Activated naive CD4-positive, alpha-beta T cell treated with anti-CD3 and anti-CD28 coated beads for 36 hours (primary cell): ENCODE results near the gene ALKBH8. TPM values are rescaled to one million over a fixed set of nuclear protein-coding genes. Genes with fewer than 3 reads are reported as not detected.
A peak's percentile ranks its signal among the peaks of the same experiment; 100 is the strongest.

Experiments used
- CTCF ChIA-PET: fragments of 350-600 bp; sonication (Branson Sonifier 250); formaldehyde crosslinking; loops from one replicate; lab custom pipeline; 2021; ENCODE audit warnings: antibody characterized with exemption; lab: Charles Lee
- DNase-seq: peaks from one replicate; pipeline ENCODE4 v3.0.0-alpha.2; 2020
- H3K27ac Mint-ChIP-seq: one replicate; pipeline ENCODE4 v1.8.0; 2021; ENCODE audit warnings: mild to moderate bottlenecking, mixed read lengths
- H3K27me3 Mint-ChIP-seq: one replicate; pipeline ENCODE4 v1.8.0; 2021; ENCODE audit warnings: low read depth, mixed read lengths
- H3K36me3 Mint-ChIP-seq: one replicate; pipeline ENCODE4 v1.8.0; 2021; ENCODE audit warnings: low read depth, mixed read lengths
- H3K4me1 Mint-ChIP-seq: one replicate; pipeline ENCODE4 v1.8.0; 2021; ENCODE audit warnings: low read depth, mixed read lengths
- H3K4me3 Mint-ChIP-seq: one replicate; pipeline ENCODE4 v1.8.0; 2021; ENCODE audit warnings: mild to moderate bottlenecking, moderate library complexity, mixed read lengths
- H3K9me3 Mint-ChIP-seq: one replicate; pipeline ENCODE4 v1.8.0; 2021; ENCODE audit warnings: mixed read lengths
- intact Hi-C: fragments of 100-400 bp; cut with micrococcal nuclease; formaldehyde crosslinking; loops from one replicate; pipeline ENCODE4 v1.15.1; 2023
- total RNA-seq, 2 experiments: library from RNA; stranded (reverse); gene quantifications; one replicate each; pipeline ENCODE4 v1.2.3, GENCODE V29; 2021

Gene ALKBH8, protein sequence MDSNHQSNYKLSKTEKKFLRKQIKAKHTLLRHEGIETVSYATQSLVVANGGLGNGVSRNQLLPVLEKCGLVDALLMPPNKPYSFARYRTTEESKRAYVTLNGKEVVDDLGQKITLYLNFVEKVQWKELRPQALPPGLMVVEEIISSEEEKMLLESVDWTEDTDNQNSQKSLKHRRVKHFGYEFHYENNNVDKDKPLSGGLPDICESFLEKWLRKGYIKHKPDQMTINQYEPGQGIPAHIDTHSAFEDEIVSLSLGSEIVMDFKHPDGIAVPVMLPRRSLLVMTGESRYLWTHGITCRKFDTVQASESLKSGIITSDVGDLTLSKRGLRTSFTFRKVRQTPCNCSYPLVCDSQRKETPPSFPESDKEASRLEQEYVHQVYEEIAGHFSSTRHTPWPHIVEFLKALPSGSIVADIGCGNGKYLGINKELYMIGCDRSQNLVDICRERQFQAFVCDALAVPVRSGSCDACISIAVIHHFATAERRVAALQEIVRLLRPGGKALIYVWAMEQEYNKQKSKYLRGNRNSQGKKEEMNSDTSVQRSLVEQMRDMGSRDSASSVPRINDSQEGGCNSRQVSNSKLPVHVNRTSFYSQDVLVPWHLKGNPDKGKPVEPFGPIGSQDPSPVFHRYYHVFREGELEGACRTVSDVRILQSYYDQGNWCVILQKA
- total RNA-seq, result 10 to 100 TPM; 10.1 to 12.2 TPM

DNA sequence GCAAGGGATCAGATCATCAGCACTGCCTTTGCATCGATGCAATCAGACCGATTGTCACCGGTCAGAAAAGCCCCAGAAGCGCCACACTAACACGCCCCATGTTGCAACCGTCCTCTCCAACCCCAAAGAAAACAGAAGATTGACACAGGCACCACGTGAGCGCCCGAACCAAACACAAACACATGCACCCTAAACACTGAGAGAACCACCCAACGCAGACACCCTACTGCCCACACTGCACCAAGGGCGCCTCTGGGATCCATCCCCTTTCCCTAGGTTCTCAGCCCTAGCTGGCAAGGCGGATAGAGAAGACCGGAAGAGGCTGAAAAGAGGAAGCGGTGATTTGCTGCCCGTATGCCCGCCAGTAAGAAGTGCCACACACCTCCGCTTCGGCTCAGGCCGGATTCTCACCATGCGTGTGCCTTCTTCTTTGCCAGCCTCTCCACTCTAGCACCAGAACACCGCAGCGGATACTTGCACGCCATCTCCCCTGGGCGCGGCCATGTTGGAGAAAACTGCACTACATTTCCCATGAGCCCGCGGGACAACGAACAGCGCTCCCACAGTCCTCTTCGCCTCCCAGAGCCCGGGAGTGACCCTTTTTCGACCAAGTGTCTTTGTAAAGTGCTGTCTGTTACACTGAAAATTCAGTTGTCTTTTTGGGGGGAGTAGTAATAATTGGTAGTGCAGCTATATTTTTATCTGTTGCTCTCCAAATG lies at the start of gene ALKBH8:
Gene ALKBH8, minus strand, starts transcription at position 517 of the 719 bp plus-strand sequence. CDS start 4,842 bp downstream, outside the sequence.
- peaks cover 48% of the 10 kb centered on the region for H3K4me1 Mint-ChIP-seq

DNA sequence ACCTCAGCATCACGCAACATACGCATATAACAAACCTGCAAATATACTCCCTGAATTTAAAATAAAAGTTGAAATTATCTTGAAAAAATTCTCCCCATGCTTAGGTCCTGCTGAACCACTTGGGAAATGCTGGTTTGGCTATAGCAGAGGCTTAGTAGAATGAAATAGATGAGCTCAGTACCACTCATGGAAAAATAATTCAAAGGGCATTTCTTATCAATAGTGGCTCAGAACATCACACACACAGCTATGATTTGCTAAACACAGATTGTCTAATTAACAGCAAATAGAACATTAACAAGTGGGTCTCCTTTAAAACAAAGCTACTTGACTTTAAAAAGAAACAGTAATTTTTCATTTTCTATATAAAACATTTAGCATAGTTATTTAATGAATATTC lies 46.9 kb upstream of the ALKBH8 start:
- CTCF ChIA-PET, result interaction anchor here (0.7 to 1.2 kb wide), 2 partner anchors 49 to 77 kb away, joined by 3 to 4 read pairs; no protein-coding TSS in a partner anchor
- H3K27ac Mint-ChIP-seq, result no peak overlapping the region
- DNase-seq, result no peak
- intact Hi-C loops, result no loop called here
- H3K4me1 Mint-ChIP-seq, result no peaks in the 10 kb centered on the region
- H3K4me3 Mint-ChIP-seq, result no peak overlapping the region
- H3K27me3 Mint-ChIP-seq, result peaks cover 21% of the 10 kb centered on the region
- H3K9me3 Mint-ChIP-seq, result no peaks in the 10 kb centered on the region
- H3K36me3 Mint-ChIP-seq, result no peaks in the 10 kb centered on the region

More for the DNA sequence above, at the start of gene ALKBH8:
- peak within 1 kb of the TSS; percentile 92 for H3K27ac Mint-ChIP-seq
- intact Hi-C loops, result loop anchor here (1.0 to 10.0 kb wide), 13 partner anchors 11 to 1488 kb away; partner anchors contain the start of genes AASDHPPT, ATM, C11orf65 and CUL5
- peak; percentile 89 for DNase-seq
- peaks cover 2% of the 10 kb centered on the region for H3K36me3 Mint-ChIP-seq
- CTCF ChIA-PET, result interaction anchor here (0.8 to 3.9 kb wide), 4 partner anchors 9 to 124 kb away, joined by 3 to 25 read pairs (median 4); no protein-coding TSS in a partner anchor
- H3K4me3 Mint-ChIP-seq, result peak within 1 kb of the TSS; percentile 85
- H3K9me3 Mint-ChIP-seq, result no peaks in the 10 kb centered on the region
- H3K27me3 Mint-ChIP-seq, result no peaks in the 10 kb centered on the region

DNA sequence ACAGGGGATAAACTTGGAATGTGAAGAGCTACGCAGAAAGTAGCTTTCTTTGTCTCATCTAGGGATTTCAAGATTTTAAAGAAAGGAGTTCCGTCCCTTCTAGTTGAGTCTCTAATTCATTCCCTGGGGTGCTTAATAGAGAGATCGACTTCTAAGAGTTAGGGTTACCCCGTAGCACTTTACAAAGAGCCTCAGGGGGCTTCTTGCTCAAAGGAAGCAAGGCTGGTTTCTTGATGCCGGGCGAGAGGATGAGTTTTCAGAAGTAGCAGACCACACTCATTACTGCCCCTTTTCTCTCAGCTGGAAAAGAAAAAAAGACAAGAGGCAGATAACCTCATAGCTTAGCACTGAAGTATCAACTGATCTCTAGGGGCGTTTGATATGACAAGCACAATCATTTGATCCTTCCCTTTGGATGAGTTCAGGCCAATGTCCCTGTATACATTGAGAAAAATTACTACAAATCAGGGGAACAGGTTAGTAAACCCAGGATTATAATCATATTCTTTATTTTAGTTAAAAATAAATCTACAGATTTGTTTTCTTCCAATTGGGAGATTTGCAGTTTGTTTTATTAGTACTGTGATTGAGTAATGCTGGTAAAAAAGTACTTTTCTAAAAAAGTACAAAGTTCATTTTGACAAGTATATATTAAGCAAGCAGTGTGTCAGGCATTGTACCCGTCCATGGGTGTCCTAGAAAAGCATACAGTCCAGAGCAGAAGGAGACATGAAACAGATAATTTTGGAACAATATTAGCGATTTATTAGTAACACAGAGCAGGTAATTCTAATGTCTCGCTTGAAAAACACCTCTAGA lies 44.1 kb upstream of the ALKBH8 start:
- DNase-seq, result no peak
- CTCF ChIA-PET, result interaction anchor here (1.3 kb wide), 1 partner anchor 18 kb away, joined by 3 read pairs; no protein-coding TSS in a partner anchor
- H3K9me3 Mint-ChIP-seq, result no peaks in the 10 kb centered on the region
- H3K27me3 Mint-ChIP-seq, result peaks cover 31% of the 10 kb centered on the region
- H3K4me3 Mint-ChIP-seq, result no peak overlapping the region
- H3K36me3 Mint-ChIP-seq, result no peaks in the 10 kb centered on the region
- no peak overlapping the region for H3K27ac Mint-ChIP-seq
- H3K4me1 Mint-ChIP-seq, result no peaks in the 10 kb centered on the region
- intact Hi-C loops, result loop anchor here (5.0 kb wide), 1 partner anchor 42 kb away; the partner anchor contains the start of gene ALKBH8

DNA sequence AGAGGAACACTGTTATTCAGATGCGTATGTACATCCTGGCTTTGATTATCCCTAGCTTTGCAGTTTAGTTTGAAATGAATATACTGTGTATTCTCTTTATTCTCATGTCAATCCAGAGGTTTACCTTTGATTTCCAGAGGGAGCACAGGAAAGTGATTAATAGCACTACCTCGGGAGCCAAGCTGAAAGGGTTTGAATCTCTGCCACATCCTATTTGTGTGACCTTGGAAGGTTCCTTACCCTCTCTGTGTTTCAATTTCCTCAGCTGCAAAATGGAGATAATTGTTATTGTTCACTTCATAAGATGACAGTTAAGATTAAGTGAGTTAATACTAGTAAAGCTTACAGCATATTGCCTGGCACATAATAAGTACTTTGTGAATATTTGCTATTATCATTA lies 43.3 kb upstream of the ALKBH8 start:
- intact Hi-C loops, result loop anchor here (5.0 kb wide), 1 partner anchor 42 kb away; the partner anchor contains the start of gene ALKBH8
- CTCF ChIA-PET, result interaction anchor here (0.6 to 1.3 kb wide), 2 partner anchors 17 to 306 kb away, joined by 3 read pairs; no protein-coding TSS in a partner anchor

DNA sequence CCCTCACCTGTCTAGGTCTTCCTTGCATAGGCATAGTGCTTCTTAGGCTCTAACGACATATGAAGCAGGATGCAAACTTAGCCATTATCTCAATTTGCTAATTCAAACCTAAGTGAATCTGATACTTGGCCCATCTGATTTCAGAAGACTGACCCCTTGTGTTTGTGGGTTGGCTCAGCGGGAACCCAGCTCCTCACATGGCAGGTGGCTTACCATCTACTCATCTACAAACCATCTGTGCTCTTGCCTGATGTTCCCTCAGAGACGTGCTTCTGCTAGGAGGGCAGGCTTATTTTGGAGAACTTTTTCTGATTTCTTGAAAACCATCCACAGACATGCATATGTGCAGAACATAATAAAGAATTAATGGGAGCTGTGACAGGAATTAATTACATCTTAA lies 40.6 kb upstream of the ALKBH8 start:
- CTCF ChIA-PET, result interaction anchor here (0.8 to 1.4 kb wide), 3 partner anchors 30 to 56 kb away, joined by 3 to 4 read pairs (median 3); no protein-coding TSS in a partner anchor
- Mint-ChIP-seq H3K36me3 (no peaks in the 10 kb centered on the region), H3K27ac (no peak overlapping the region), H3K4me1 (no peaks in the 10 kb centered on the region), H3K9me3 (no peaks in the 10 kb centered on the region), H3K4me3 (no peak overlapping the region), H3K27me3 (peaks cover 48% of the 10 kb centered on the region)
- DNase-seq, result no peak
- intact Hi-C loops, result loop anchor here (5.0 kb wide), 1 partner anchor 39 kb away; the partner anchor contains the start of gene ALKBH8

More for the DNA sequence above, 43.3 kb upstream of the ALKBH8 start:
- Mint-ChIP-seq H3K4me1 (no peaks in the 10 kb centered on the region), H3K27ac (no peak overlapping the region), H3K36me3 (no peaks in the 10 kb centered on the region), H3K4me3 (no peak overlapping the region), H3K27me3 (peaks cover 36% of the 10 kb centered on the region), H3K9me3 (no peaks in the 10 kb centered on the region)
- no peak for DNase-seq

DNA sequence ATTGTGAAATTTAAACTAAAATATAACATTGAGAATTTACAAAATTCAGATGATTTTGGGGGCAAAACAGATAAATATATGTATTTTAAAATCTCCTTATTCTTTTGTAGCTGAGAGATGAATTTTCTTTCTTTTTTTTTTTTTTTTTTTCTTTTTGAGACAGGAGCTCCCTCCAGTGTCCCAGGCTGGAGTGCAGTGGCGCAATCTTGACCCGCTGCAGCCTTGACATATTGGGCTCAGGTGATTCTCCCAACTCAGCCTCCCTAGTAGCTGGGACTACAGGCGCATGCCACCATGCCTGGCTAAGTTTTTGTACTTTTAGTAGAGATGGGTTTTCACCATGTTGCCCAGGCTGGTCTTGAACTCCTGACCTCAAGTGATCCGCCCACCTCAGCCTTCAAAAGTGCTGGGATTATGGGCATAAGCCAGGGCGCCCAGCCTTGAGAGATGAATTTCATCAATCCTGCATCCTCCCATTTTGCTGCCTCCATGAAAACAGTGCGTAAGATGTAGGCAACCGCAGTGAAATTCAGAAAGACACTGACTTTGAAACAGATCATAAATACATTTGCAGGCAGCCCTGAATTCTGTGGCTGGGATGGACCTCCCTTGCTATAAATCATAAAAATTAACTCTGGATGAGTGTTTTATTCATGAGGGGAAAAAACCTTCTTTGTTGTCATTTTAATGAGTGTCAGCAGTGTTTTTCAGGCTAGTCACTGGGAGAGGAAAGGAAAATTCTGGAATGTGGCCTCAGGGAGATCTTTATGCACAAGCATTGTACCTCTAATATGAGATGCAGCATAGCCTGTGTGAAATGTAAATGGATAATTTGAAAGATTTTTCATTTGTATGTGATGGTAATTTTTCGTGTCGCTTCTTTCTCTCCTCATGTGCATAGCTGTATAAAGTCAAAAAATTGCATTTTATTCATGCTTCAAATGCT lies 39.8 kb upstream of the ALKBH8 start:
- intact Hi-C loops, result loop anchor here (1.0 to 5.0 kb wide), 2 partner anchors 29 to 38 kb away; partner anchors contain the start of gene ALKBH8
- Mint-ChIP-seq H3K4me1 (no peaks in the 10 kb centered on the region), H3K9me3 (no peaks in the 10 kb centered on the region), H3K27ac (no peak overlapping the region), H3K4me3 (no peak overlapping the region), H3K36me3 (no peaks in the 10 kb centered on the region), H3K27me3 (peaks cover 50% of the 10 kb centered on the region)
- DNase-seq, result no peak
- CTCF ChIA-PET, result interaction anchor here (0.5 to 1.4 kb wide), 2 partner anchors 55 to 340 kb away, joined by 3 to 5 read pairs; no protein-coding TSS in a partner anchor

DNA sequence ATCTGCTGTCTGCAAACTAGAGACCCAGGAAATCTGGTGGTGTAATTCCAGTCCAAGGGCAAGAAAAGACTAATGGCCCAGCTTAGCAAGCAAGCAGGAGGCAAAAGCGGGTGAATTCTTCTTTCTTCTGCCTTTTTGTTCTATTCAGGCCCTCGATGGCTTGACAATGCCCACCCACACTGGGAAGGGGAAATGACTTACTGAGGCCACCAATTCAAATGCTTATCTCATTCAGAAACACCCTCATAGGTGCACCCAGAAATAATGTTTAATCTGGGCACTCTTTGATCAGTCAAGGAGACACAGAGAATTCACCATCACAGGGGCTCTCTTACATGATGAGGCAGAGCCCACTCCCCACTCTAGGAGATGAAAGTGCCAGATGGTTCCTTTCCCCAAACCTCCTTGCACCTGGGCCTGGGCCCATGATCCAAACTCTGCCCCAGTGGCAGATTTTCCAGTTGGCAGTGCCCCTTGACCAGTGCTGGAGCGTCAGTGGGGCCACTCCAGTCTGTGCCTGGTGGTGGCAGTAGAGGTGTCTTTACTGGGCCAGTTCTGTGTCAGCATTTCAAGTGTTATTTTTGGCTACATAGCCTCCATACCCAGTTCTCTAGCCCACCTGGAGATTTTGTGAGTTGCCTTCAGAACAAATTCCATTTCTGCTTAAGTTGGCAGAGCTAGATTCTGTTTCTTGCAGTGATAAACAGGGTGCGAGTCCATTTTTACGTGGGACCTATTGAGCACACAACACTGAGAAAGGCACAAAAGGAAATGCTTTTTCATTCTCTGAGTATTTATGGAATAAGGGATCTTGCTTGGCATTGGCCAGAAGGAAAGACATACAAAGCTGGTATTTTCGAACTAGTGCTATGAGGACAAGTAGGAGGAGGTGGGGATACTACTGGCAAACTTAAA lies 32.9 kb upstream of the ALKBH8 start:
- DNase-seq, result peak; percentile 18
- intact Hi-C loops, result loop anchor here (1.0 kb wide), 1 partner anchor 300 kb away; no protein-coding TSS in a partner anchor
- Mint-ChIP-seq H3K27me3 (peaks cover 41% of the 10 kb centered on the region), H3K36me3 (no peaks in the 10 kb centered on the region), H3K4me3 (no peak overlapping the region), H3K9me3 (no peaks in the 10 kb centered on the region), H3K4me1 (no peaks in the 10 kb centered on the region), H3K27ac (no peak overlapping the region)
- CTCF ChIA-PET, result interaction anchor here (0.9 to 1.2 kb wide), 3 partner anchors 20 to 410 kb away, joined by 3 to 4 read pairs (median 3); partner anchors contain the start of gene CUL5

DNA sequence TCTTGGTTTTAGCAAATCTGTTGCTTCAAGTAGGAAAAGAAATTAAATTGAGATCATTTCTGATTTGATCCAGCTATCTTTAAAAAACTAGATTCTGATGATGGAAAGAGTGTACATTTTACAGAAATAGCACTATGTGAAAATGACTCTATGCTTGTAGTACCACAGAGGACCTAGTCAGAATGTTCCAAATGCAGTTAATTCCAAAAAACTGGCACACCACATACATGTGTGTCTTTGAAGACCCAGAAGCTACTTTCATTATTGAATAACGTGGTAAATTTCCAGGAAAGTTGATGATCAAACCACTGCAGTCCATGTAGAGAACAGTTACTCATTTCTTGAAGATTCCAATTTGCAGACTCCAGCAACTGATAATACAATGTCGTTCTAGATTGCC lies 29.2 kb upstream of the ALKBH8 start:
- Mint-ChIP-seq H3K27ac (no peak overlapping the region), H3K4me1 (peaks cover 21% of the 10 kb centered on the region), H3K27me3 (peaks cover 52% of the 10 kb centered on the region), H3K36me3 (no peaks in the 10 kb centered on the region), H3K4me3 (no peak overlapping the region), H3K9me3 (no peaks in the 10 kb centered on the region)
- no peak for DNase-seq
- intact Hi-C loops, result loop anchor here (5.0 kb wide), 1 partner anchor 47 kb away; no protein-coding TSS in a partner anchor
- CTCF ChIA-PET, result interaction anchor here (0.6 to 1.7 kb wide), 4 partner anchors 32 to 55 kb away, joined by 3 to 4 read pairs (median 4); no protein-coding TSS in a partner anchor

DNA sequence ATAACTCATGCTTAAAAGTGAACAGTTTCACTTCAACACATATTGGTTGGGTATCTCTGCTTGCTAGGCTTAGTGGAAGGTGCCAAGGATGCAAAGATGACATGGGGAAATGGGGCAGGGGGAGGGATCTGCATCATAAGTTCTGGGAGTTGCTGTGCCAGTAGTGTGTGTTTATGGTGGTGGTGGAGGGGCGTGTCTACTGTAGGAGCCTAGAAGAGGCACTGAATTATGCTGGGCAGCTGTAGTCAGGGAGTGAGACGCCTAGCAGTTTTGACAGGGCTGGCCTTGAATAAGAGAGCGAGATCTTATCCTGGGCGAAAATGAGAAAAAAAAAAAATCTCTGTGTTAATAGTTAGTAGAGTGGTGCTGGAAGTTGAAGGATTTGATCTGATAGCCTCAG lies 28.4 kb upstream of the ALKBH8 start:
- Mint-ChIP-seq H3K27ac (no peak overlapping the region), H3K27me3 (peaks cover 59% of the 10 kb centered on the region), H3K4me3 (no peak overlapping the region), H3K9me3 (no peaks in the 10 kb centered on the region), H3K36me3 (no peaks in the 10 kb centered on the region), H3K4me1 (peaks cover 22% of the 10 kb centered on the region)
- CTCF ChIA-PET, result interaction anchor here (1.2 to 1.7 kb wide), 2 partner anchors 31 to 46 kb away, joined by 3 to 4 read pairs; no protein-coding TSS in a partner anchor
- no peak for DNase-seq
- intact Hi-C loops, result loop anchor here (2.0 to 5.0 kb wide), 2 partner anchors 47 to 265 kb away; partner anchors contain the start of gene SLC35F2
